MM.1S (cell line): ENCODE measurements around the gene NINJ2.

Experiments used
- DNase-seq: peaks from one replicate; pipeline ENCODE4 v3.0.0-alpha.2; 2015
- H2AFZ ChIP-seq: fragments of 300-600 bp; sonication (generic); 2 replicates; pipeline ENCODE4 v1.6.0; 2016; ENCODE audit warnings: antibody characterized with exemption, low read length
- H3F3A ChIP-seq: fragments of 300-600 bp; sonication (generic); 2 replicates; pipeline ENCODE4 v1.6.1; 2016; ENCODE audit warnings: mild to moderate bottlenecking, antibody characterized with exemption, low read length, moderate library complexity, mixed read lengths; ENCODE audit not compliant: insufficient read depth
- H3K27ac ChIP-seq: fragments of 300-600 bp; sonication (generic); 2 replicates; pipeline ENCODE4 v1.5.1; 2016; ENCODE audit warnings: mild to moderate bottlenecking, low read length
- H3K27me3 ChIP-seq: fragments of 300-600 bp; sonication (generic); replicated peaks from 2 replicates; pipeline ENCODE4 v1.6.0; 2016; ENCODE audit warnings: low read length; ENCODE audit not compliant: insufficient read depth
- H3K36me3 ChIP-seq: fragments of 300-600 bp; sonication (generic); replicated peaks from 2 replicates; pipeline ENCODE4 v1.6.1; 2016; ENCODE audit warnings: mild to moderate bottlenecking, low read length, mixed read lengths; ENCODE audit not compliant: insufficient read depth
- H3K4me1 ChIP-seq: fragments of 300-600 bp; sonication (generic); 2 replicates; pipeline ENCODE4 v1.6.1; 2016; ENCODE audit warnings: low read length, mixed read lengths
- H3K4me2 ChIP-seq: fragments of 300-600 bp; sonication (generic); 2 replicates; pipeline ENCODE4 v1.6.0; 2016; ENCODE audit warnings: low read depth, low read length
- H3K4me3 ChIP-seq: fragments of 300-600 bp; sonication (generic); 2 replicates; pipeline ENCODE4 v1.5.1; 2016; ENCODE audit warnings: low read length, mixed read lengths
- H3K79me2 ChIP-seq: fragments of 300-600 bp; sonication (generic); 2 replicates; pipeline ENCODE4 v1.6.1; 2016; ENCODE audit warnings: mixed run types, low read length, mixed read lengths
- H3K9ac ChIP-seq: fragments of 300-600 bp; sonication (generic); 2 replicates; pipeline ENCODE4 v1.6.1; 2016; ENCODE audit warnings: low read length, mixed read lengths
- H3K9me2 ChIP-seq: fragments of 300-600 bp; sonication (generic); replicated peaks from 2 replicates; pipeline ENCODE4 v1.6.1; 2016; ENCODE audit warnings: mild to moderate bottlenecking, low read length, mixed read lengths; ENCODE audit not compliant: insufficient read depth
- H3K9me3 ChIP-seq: fragments of 300-600 bp; sonication (generic); replicated peaks from 2 replicates; pipeline ENCODE4 v1.6.1; 2016; ENCODE audit warnings: mild to moderate bottlenecking, low read length, mixed read lengths; ENCODE audit not compliant: insufficient read depth
- H4K20me1 ChIP-seq: fragments of 300-600 bp; sonication (generic); 2 replicates; pipeline ENCODE4 v1.6.1; 2016; ENCODE audit warnings: mild to moderate bottlenecking, low read length, moderate library complexity, mixed read lengths; ENCODE audit not compliant: insufficient read depth
- CTCF ChIP-seq: fragments of 300-600 bp; sonication (generic); IDR thresholded peaks from 2 replicates; pipeline ENCODE4 v1.5.1; 2016; ENCODE audit warnings: antibody characterized with exemption, low read length, mixed read lengths
- EZH2 ChIP-seq: fragments of 300-600 bp; sonication (generic); optimal IDR thresholded peaks from 2 replicates; pipeline ENCODE3; 2017; ENCODE audit warnings: low read depth, mild to moderate bottlenecking, antibody characterized with exemption, low read length, mixed read lengths
- EZH2phosphoT487 ChIP-seq: fragments of 300-600 bp; sonication (generic); IDR thresholded peaks from 2 replicates; pipeline ENCODE4 v1.6.1; 2018; ENCODE audit warnings: antibody characterized with exemption, low read length

NINJ2 gene

DNA sequence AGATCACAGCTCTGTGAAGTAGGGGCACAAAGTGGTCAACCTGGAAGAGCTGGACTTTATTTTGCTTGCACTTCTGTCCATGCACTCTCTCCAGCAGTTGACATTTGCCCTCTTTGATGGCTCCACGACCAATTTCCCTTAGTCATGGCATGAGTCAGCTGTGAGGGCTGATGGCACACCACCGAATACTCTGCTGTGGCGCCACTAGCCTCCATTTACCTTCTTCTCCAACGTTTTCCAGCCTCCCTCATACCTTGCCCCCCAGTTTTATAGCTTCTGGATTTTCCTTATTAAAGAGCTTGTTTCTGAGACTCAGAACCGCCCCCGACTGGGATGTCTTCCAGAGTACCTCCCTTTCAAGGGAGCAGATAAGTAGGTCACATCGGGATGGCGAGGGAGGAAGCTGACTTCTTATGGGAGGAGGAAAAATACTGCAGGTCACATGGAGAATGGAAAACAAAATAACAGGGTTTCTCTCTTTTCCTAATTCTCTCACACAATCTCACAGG is 17.6 kb downstream of the NINJ2 start:
- Histone ChIP-seq H3K36me3 (no peaks in the 10 kb centered on the region), H2AFZ (no peak overlapping the region), H3K27me3 (no peaks in the 10 kb centered on the region), H3K4me1 (peaks cover 13% of the 10 kb centered on the region), H4K20me1 (no peaks in the 10 kb centered on the region), H3K9me3 (no peaks in the 10 kb centered on the region), H3K79me2 (no peaks in the 10 kb centered on the region), H3K4me2 (no peak overlapping the region), H3F3A (peaks cover 6% of the 10 kb centered on the region), H3K9ac (no peak overlapping the region), H3K9me2 (no peaks in the 10 kb centered on the region), H3K4me3 (no peak overlapping the region), H3K27ac (no peak overlapping the region)
- no peak for DNase-seq
- TF ChIP-seq CTCF (no peak), EZH2 (no peak), EZH2phosphoT487 (no peak)

- Histone ChIP-seq H3K9me2 (no peaks in the 10 kb centered on the region), H4K20me1 (no peaks in the 10 kb centered on the region), H3K79me2 (no peaks in the 10 kb centered on the region), H3K27ac (no peak overlapping the region), H3F3A (peaks cover 6% of the 10 kb centered on the region), H3K9ac (no peak overlapping the region), H3K4me1 (peaks cover 13% of the 10 kb centered on the region), H3K4me3 (no peak overlapping the region), H3K4me2 (no peak overlapping the region), H3K36me3 (no peaks in the 10 kb centered on the region), H3K27me3 (no peaks in the 10 kb centered on the region), H3K9me3 (no peaks in the 10 kb centered on the region), H2AFZ (no peak overlapping the region)
- no peak for DNase-seq
- TF ChIP-seq EZH2phosphoT487, result no peak
- no peak for TF ChIP-seq CTCF
- no peak for TF ChIP-seq EZH2
Measured at GRCh38 chr12:644818-645552, 18.3 kb downstream of the NINJ2 start.

DNA sequence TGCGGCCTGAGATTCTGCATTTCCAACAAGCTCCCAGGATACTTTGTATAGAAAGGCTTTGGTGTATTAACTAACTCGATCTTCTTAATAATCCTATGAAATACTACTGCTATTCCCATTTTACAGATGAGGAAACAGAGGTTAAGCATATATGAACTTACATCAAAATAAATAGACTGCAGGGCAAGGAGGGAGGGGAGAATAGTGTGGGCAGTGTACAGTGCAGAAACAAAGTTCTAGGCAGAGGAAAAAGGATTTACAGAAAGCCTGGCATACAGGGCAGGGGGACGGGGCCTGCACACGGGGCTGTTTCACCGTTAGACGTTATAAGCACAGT is 19.0 kb downstream of the NINJ2 start:
- no peaks in the 10 kb centered on the region for H4K20me1 ChIP-seq
- TF ChIP-seq EZH2phosphoT487 (no peak), EZH2 (no peak)
- peaks cover 6% of the 10 kb centered on the region for H3F3A ChIP-seq
- H3K79me2 ChIP-seq, result no peaks in the 10 kb centered on the region
- no peak overlapping the region for H3K27ac ChIP-seq
- no peak overlapping the region for H3K4me2 ChIP-seq
- H3K9ac ChIP-seq, result no peak overlapping the region
- peaks cover 9% of the 10 kb centered on the region; the same call in 1 of the 2 replicates for H3K4me1 ChIP-seq
- no peak overlapping the region for H3K4me3 ChIP-seq
- no peaks in the 10 kb centered on the region for H3K36me3 ChIP-seq
- no peak for DNase-seq
- H2AFZ ChIP-seq, result no peak overlapping the region
- no peaks in the 10 kb centered on the region for H3K27me3 ChIP-seq
- H3K9me2 ChIP-seq, result no peaks in the 10 kb centered on the region
- no peaks in the 10 kb centered on the region for H3K9me3 ChIP-seq
